LHCN-M2 (cell line): ENCODE data around the gene TMC4. TPM values are rescaled to one million over a fixed set of nuclear protein-coding genes. Genes with fewer than 3 reads are reported as not detected.
"Not testable (repeated sequence)": the region's sequence is repeated elsewhere in the genome, so short reads cannot be mapped to it uniquely, and the experiment has no call there.

Experiments used
- DNase-seq: peaks from one replicate; pipeline ENCODE4 v3.0.0-alpha.2; 2012; ENCODE audit warnings: low read depth
- polyA plus RNA-seq: library from polyadenylated mRNA; unstranded; fragments of >200 nt; gene quantifications from one replicate; pipeline ENCODE4 v1.2.1, GENCODE V29; 2012; ENCODE audit warnings: missing spikeins
- total RNA-seq: library from RNA; depleted of rRNA; stranded (reverse); fragments of >200 nt; gene quantifications from 2 replicates; pipeline ENCODE4 v1.2.3, GENCODE V29; 2014; rRNA removed

The TMC4 gene
- 0.40 and 0.51 TPM in 2 replicates for total RNA-seq
- polyA plus RNA-seq = 1.3 TPM

- no peak for DNase-seq
Measured at GRCh38 chr19:54172471-54173358, at the start of gene TMC4. TSS of gene TMC4 (minus strand) at chr19:54173160. CDS start at chr19:54173117, 43 bp downstream.

GRCh38 chr19:54221947-54222346 lies 49.0 kb upstream of the TMC4 start:
- not testable (repeated sequence) for DNase-seq

GRCh38 chr19:54219702-54220101 lies 46.7 kb upstream of the TMC4 start:
- not testable (repeated sequence) for DNase-seq

GRCh38 chr19:54218960-54219661 lies 46.2 kb upstream of the TMC4 start:
- no peak for DNase-seq

- no peak for DNase-seq
Measured at GRCh38 chr19:54218259-54218658, 45.3 kb upstream of the TMC4 start.

- not testable (repeated sequence) for DNase-seq
Measured at GRCh38 chr19:54217517-54218247, 44.7 kb upstream of the TMC4 start.

GRCh38 chr19:54216869-54217268 lies 43.9 kb upstream of the TMC4 start:
- no peak for DNase-seq

- DNase-seq = not testable (repeated sequence)
Measured at GRCh38 chr19:54214734-54215133, 41.8 kb upstream of the TMC4 start.

- DNase-seq = not testable (repeated sequence)
Measured at GRCh38 chr19:54214217-54214616, 41.3 kb upstream of the TMC4 start.

GRCh38 chr19:54211235-54211634 lies 38.3 kb upstream of the TMC4 start:
- no peak for DNase-seq

GRCh38 chr19:54209811-54210494 lies 37.0 kb upstream of the TMC4 start:
- DNase-seq = peak; percentile 99

- no peak for DNase-seq
Measured at GRCh38 chr19:54209058-54209810, 36.3 kb upstream of the TMC4 start.

GRCh38 chr19:54208784-54209057 lies 35.8 kb upstream of the TMC4 start:
- DNase-seq = peak; percentile 42

- DNase-seq = peak; percentile 71
Measured at GRCh38 chr19:54207983-54208783, 35.2 kb upstream of the TMC4 start.

GRCh38 chr19:54207676-54207982 lies 34.7 kb upstream of the TMC4 start:
- no peak for DNase-seq

- not testable (repeated sequence) for DNase-seq
Measured at GRCh38 chr19:54207193-54207592, 34.2 kb upstream of the TMC4 start.

GRCh38 chr19:54206831-54207177 lies 33.8 kb upstream of the TMC4 start:
- no peak for DNase-seq

- no peak for DNase-seq
Measured at GRCh38 chr19:54206030-54206830, 33.3 kb upstream of the TMC4 start.

- DNase-seq = no peak
Measured at GRCh38 chr19:54204767-54205468, 32.0 kb upstream of the TMC4 start.
